ENCODE results near the gene WDR90. TPM values are rescaled to one million over a fixed set of nuclear protein-coding genes. Genes with fewer than 3 reads are reported as not detected.

The WDR90 gene
- polyA plus RNA-seq, 3 donors: 0.13 to 16.5 (median 1.1) TPM

DNA sequence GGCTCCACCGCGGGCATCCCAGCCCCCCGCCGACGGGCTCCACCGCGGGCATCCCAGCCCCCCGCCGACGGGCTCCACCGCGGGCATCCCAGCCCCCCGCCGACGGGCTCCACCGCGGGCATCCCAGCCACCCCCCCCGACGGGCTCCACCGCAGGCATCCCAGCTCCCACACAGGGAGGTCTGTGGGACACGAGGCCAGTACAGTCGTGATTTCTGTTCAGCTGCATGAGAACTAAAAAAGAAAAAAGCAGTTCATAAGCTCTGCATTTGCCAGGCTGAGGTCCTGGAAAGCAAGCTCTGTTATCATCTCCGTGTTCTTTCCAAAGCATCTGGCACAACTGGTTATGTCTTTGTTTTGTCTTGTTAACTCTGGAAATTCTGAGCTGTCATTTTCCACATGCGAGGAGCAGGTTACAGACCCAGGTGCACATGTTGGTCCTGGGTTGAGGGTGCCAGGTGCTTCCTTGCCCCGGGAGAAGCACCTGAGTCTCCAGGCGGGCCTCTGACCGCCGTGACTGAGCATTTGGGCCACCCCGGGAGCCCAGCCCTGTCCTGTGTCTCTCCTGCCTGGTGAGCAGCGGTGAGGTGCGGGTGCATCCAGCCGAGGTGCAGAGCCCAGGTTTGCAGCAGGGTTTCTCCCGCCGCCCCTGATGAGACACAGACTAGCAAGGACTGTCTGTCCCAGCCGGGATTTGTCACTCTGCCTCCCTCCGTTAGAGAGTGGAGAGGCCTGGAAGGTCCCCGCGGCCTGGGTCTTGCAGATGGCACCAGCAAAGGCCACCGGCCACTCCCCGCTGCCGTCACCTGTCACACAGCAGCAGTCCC, 28.3 kb upstream of the WDR90 start:
- Histone ChIP-seq H3K4me2 (replicated peaks; ENCODE audit: extremely low read depth, low read length, poor library complexity, severe bottlenecking) (no peak overlapping the region), H3K79me2 (ENCODE audit: insufficient read depth, low read length) (peaks cover 50% of the 10 kb centered on the region), H4K20me1 (ENCODE audit: insufficient read depth, low read length) (peaks cover 92% of the 10 kb centered on the region), H3K4me3 (replicated peaks in 1 of 3; ENCODE audit: low read depth in 2 of 3, low read length in 3 of 3) (no peak overlapping the region), H3K9me3 (replicated peaks in 1 of 2; ENCODE audit: control insufficient read depth in 1 of 2, insufficient read depth in 1 of 2, low read length in 2 of 2) (no peaks in the 10 kb centered on the region), H3K27ac (ENCODE audit: low read depth in 1 of 2, low read length in 2 of 2) (no peak overlapping the region), H2AFZ (ENCODE audit: insufficient read depth, low read depth, low read length, poor library complexity, severe bottlenecking) (no peak overlapping the region), H3K9ac (ENCODE audit: insufficient read depth, low read length, poor library complexity, severe bottlenecking) (no peak overlapping the region), H3K4me1 (ENCODE audit: control insufficient read depth in 1 of 2, insufficient read depth in 2 of 2, low read length in 2 of 2) (no peaks in the 10 kb centered on the region), H3K27me3 (ENCODE audit: control insufficient read depth in 2 of 2, insufficient read depth in 2 of 2, low read length in 2 of 2) (no peaks in the 10 kb centered on the region), H3K36me3 (replicated peaks in 1 of 2; ENCODE audit: control insufficient read depth in 1 of 2, insufficient read depth in 2 of 2, low read length in 2 of 2) (peaks cover 38 to 54% of the 10 kb centered on the region in 2 donors)
- TF ChIP-seq CTCF (IDR thresholded peaks at IDR 0.05): no peak
- peaks cover 0 to 1% (median 0%) of the 10 kb centered on the region in 3 donors for H3K27me3 Mint-ChIP-seq (ENCODE audit: low read depth in 3 of 3)
- WGBS (ENCODE audit: insufficient coverage): 93% methylated on average over 27 of the region's 41 CpGs
- no peak overlapping the region for H3K27ac Mint-ChIP-seq
- peaks cover 16 to 73% of the 10 kb centered on the region in 2 donors for H3K36me3 Mint-ChIP-seq
- H3K9me3 Mint-ChIP-seq: peaks cover 0 to 3% (median 0%) of the 10 kb centered on the region in 7 donors
- DNase-seq: no peak
- intact Hi-C loops (cut with micrococcal nuclease): no loop called here
- no peak overlapping the region for H3K4me3 Mint-ChIP-seq
- no peaks in the 10 kb centered on the region for H3K4me1 Mint-ChIP-seq

DNA sequence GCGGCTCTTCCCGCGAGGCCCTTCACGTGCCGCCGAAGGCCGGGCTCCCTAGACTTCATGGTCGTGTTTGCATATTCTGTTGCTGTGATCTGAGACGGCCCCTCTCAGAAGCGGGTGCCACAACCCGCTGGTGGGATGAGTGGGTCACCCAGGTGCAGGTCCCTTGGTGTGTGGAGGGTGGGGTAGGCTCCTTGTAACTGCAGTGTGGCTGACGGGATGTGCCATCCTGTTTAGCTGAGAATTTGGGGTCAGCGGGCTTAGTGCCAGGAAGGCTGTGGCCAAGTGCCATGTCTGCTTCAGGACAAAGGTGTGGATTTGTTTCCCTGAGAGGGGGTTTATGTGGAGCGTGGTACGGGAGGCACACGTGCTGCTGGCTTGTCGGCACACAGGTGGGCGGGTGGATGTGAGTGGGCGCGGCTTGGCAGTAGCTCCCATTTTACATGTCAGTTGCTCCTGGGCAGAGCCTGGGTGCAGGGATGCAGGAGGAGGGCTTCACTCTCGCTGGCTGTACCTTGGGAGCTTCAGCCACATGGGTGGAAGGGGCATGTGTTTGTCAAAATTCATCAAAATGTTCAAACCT, 27.5 kb upstream of the WDR90 start:
- Mint-ChIP-seq H3K36me3 (peaks cover 22 to 76% of the 10 kb centered on the region in 2 donors), H3K27ac (peak overlapping the region in 2 of 7 donors; percentile 20 to 69), H3K4me1 (no peaks in the 10 kb centered on the region), H3K27me3 (ENCODE audit: low read depth in 3 of 3) (peaks cover 0 to 1% (median 0%) of the 10 kb centered on the region in 3 donors), H3K9me3 (peaks cover 0 to 3% (median 0%) of the 10 kb centered on the region in 7 donors), H3K4me3 (no peak overlapping the region)
- intact Hi-C loops (cut with micrococcal nuclease): no loop called here
- no peak overlapping the region for H3K4me2 ChIP-seq (replicated peaks; ENCODE audit: extremely low read depth, low read length, poor library complexity, severe bottlenecking)
- H3K4me1 ChIP-seq (ENCODE audit: control insufficient read depth in 1 of 2, insufficient read depth in 2 of 2, low read length in 2 of 2): no peaks in the 10 kb centered on the region
- H3K9ac ChIP-seq (ENCODE audit: insufficient read depth, low read length, poor library complexity, severe bottlenecking): no peak overlapping the region
- peaks cover 87% of the 10 kb centered on the region for H4K20me1 ChIP-seq (ENCODE audit: insufficient read depth, low read length)
- peaks cover 50% of the 10 kb centered on the region for H3K79me2 ChIP-seq (ENCODE audit: insufficient read depth, low read length)
- no peak overlapping the region for H3K4me3 ChIP-seq (replicated peaks in 1 of 3; ENCODE audit: low read depth in 2 of 3, low read length in 3 of 3)
- no peaks in the 10 kb centered on the region for H3K27me3 ChIP-seq (ENCODE audit: control insufficient read depth in 2 of 2, insufficient read depth in 2 of 2, low read length in 2 of 2)
- H3K36me3 ChIP-seq (replicated peaks in 1 of 2; ENCODE audit: control insufficient read depth in 1 of 2, insufficient read depth in 2 of 2, low read length in 2 of 2): peaks cover 41 to 61% of the 10 kb centered on the region in 2 donors
- WGBS (ENCODE audit: insufficient coverage): 96% methylated on average over 21 of the region's 21 CpGs
- H3K9me3 ChIP-seq (replicated peaks in 1 of 2; ENCODE audit: control insufficient read depth in 1 of 2, insufficient read depth in 1 of 2, low read length in 2 of 2): no peaks in the 10 kb centered on the region
- H2AFZ ChIP-seq (ENCODE audit: insufficient read depth, low read depth, low read length, poor library complexity, severe bottlenecking): no peak overlapping the region
- no peak for DNase-seq
- H3K27ac ChIP-seq (ENCODE audit: low read depth in 1 of 2, low read length in 2 of 2): no peak overlapping the region
- no peak for TF ChIP-seq CTCF (IDR thresholded peaks at IDR 0.05)
